LNCAP (cell line): ENCODE results near the gene IPO11.

Experiments
- TF ChIP-seq, protein P1 (sequence below): fragments of 450-650 bp; IDR thresholded peaks from 2 replicates; pipeline ENCODE4 v1.5.1; 2017; ENCODE audit warnings: mild to moderate bottlenecking

IPO11 gene

DNA sequence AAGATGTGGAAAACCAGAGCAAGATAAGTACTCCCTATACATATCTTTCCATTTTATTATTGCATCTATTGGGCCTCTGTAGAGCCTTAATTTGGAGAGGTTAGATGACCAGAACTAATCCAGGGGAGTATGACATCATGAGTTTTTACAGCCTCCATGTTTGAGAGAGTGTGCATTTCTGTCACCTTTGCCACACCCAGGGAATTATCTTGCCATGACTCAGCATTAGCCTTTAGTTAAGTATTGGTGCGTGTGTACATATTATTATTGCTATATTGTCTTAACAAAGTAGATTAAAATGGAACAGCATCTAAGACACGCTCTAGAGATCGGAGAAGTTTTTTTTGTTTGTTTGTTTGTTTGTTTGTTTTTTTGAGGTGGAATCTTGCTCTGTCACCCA is 36.5 kb upstream of the IPO11 start:
- TF ChIP-seq, protein P1, sequence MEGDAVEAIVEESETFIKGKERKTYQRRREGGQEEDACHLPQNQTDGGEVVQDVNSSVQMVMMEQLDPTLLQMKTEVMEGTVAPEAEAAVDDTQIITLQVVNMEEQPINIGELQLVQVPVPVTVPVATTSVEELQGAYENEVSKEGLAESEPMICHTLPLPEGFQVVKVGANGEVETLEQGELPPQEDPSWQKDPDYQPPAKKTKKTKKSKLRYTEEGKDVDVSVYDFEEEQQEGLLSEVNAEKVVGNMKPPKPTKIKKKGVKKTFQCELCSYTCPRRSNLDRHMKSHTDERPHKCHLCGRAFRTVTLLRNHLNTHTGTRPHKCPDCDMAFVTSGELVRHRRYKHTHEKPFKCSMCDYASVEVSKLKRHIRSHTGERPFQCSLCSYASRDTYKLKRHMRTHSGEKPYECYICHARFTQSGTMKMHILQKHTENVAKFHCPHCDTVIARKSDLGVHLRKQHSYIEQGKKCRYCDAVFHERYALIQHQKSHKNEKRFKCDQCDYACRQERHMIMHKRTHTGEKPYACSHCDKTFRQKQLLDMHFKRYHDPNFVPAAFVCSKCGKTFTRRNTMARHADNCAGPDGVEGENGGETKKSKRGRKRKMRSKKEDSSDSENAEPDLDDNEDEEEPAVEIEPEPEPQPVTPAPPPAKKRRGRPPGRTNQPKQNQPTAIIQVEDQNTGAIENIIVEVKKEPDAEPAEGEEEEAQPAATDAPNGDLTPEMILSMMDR, result no peak

DNA sequence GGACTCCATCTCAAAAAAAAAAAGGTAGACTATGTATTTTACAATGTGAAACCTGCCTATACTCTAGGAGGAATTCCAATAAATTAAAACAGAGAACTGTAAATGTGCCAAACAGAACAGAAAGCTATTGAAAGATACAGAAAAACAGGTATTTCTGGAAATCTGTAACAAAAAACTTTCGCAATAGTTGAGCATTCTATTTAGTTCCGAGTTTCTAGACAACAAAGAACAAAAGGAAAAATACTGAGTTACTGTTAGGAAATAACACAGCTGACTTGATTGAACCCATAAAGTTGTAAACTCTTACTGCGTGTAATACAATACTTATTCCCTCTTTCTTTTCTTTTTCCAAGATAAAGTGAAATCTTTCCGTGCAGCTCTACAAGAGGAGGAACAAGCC is 27.4 kb upstream of the IPO11 start:
- TF ChIP-seq, protein P1, result no peak

DNA sequence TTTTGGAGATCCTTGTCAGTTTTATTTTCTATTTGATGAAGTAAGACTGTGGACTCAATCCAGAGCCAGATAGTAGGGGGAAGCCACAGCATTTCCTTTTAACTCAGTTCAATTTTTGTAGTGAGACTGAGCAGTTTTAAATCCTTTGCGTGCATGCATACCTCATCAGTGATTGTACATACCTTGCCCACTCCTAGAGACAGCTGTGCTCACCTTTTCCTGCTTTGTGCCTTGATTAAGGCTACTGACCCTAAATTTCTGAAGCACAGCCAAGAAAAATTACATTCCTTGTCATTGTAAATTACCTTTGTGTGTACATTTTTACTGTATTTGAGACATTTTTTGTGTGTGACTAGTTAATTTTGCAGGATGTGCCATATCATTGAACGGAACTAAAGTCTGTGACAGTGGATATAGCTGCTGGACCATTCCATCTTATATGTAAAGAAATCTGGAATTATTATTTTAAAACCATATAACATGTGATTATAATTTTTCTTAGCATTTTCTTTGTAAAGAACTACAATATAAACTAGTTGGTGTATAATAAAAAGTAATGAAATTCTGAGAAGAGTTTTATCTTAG is 26.7 kb upstream of the IPO11 start:
- TF ChIP-seq, protein P1, result no peak

DNA sequence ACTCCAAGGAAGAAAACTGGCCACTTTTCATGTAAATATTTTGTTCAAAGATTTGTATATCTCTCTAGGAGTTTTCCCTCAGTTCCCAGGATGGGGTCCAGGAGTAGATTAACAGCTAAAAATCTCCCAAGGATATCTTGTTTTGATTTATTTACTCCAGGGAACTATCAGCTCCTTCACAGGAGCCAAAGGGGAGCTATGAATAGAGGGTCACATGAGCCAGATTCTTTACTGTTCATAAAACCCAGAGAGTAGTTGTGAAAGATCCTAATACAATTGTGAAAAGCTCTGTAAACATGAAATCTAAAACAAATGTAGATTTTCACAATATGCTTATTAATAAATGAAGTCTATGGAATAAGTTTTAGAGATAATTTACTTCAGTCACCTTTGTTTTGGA is 25.7 kb upstream of the IPO11 start:
- TF ChIP-seq, protein P1, result no peak

DNA sequence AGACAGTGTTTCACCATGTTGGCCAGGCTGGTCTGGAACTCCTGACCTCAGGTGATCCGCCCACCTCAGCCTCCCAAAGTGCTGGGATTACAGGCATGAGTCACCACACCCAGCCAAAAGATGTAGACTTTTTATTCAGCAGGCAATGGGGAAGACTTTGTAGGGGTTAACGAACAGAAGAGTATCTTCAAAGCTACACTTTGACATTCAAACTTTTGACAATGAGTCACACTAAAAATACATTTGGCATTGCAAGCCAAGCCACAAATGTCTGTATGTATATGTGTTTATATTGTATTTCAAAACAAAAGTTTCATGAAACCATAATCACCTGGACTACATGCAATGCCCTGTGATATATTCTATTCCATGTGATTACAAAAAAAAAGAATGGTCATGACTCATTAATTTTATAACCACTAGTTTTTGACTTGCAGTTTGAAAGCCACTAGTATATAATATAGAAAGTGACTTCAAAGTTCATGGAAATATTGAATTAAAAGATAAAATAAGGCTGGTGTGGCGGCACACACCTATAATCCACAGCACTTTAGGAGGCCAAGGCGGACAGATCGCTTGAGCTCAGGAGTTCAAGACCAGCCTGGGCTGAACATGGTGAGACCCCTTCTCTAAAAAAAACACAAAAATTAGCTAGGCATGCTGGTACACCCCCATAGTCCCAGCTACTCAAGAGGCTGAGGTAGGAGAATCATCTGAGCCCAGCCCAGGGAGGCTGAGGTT is 17.2 kb upstream of the IPO11 start:
- TF ChIP-seq, protein P1, result no peak

DNA sequence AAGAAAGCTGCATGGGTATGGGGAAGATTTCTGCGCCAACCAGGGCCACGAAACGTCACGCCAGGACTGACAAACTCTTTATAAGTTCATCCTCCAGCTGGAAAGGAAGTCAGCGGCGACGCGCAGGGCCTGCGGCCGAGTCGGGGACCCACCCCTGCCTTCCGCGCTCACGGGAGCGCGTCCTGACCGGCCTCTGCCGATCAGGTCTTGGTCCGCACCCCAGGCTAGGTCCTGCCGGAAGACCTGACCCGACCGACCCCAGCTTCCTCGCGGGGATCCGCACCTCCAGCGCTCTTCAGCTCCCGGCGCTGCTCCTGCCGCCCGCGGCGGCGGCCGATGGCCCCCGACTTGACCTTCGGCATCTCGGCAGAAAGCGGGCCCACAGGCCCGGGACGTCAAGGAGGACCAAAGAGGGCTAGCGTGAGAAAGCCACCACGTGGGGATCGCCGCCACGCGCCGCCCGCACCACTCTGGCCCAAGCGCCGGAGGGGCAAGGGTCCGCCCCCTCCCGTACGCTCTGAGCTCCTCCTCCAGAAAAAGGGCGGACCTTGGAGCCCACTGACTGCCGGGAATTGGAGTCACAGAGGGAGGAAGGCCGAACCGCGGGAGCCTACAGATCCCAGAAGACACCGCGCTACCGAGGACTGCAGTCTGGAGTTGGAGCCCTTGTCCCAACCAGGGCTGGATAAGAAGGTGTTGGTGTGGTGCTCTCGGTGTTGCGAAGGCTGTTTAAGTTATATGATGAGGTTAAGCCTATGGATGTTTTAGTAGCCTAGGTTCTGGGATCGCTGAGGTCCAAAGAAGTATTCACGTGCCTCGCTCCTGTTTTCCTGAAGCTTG is 8.9 kb upstream of the IPO11 start, which contains the start of gene DIMT1:
TSS of gene DIMT1 (minus strand) at position 495 of the 840 bp plus-strand sequence. CDS start at position 362, 133 bp downstream.
- TF ChIP-seq, protein P1, result no peak

DNA sequence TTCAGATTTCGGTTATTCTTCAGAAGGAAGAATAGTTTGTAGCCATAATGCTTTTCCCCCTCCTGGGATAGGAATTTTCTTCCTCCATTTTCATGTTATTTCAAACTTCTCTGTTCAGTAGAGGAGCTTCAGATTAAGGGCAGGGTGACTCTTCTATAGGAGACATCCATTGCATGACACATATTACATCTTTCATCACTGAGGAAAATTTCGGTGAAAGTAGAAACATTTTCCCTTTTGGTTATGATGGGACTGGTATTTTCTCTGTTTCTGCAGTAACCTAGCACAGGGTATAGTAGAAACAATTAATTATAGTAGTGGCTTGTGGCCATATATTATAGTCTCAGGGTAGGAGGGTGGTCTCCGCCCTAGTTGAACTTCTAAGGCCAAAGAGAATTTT is 1.1 kb downstream of the IPO11 start:
- TF ChIP-seq, protein P1, result no peak
